Gastroesophageal sphincter (tissue), 3 donors: ENCODE measurements around the gene SLC39A3.

Experiments
- EP300 ChIP-seq: sonication (generic); formaldehyde crosslinking; IDR thresholded peaks from one replicate; pipeline ENCODE4 v1.6.1; 2017; ENCODE audit warnings: antibody characterized with exemption, mild to moderate bottlenecking
- POLR2A ChIP-seq, 2 donors: fragments of 450-650 bp; IDR thresholded peaks; one replicate each; pipeline ENCODE4 v1.6.1; 2017; ENCODE audit warnings: antibody characterized with exemption in 2 of 2, mild to moderate bottlenecking in 2 of 2, moderate library complexity in 1 of 2
- POLR2AphosphoS5 ChIP-seq: sonication (generic); formaldehyde crosslinking; IDR thresholded peaks from one replicate; pipeline ENCODE4 v1.6.1; 2017; ENCODE audit warnings: antibody characterized with exemption
- TF ChIP-seq, protein P1 (sequence below), 4 experiments: fragments of 200-600 bp in 2 of 4; fragments of 450-650 bp in 2 of 4; sonication (generic) in 1 of 4; IDR thresholded peaks; one replicate each; pipeline ENCODE4 v1.5.1; 2017 to 2019; ENCODE audit warnings: antibody characterized with exemption in 4 of 4, mild to moderate bottlenecking in 2 of 4, moderate library complexity in 2 of 4

DNA sequence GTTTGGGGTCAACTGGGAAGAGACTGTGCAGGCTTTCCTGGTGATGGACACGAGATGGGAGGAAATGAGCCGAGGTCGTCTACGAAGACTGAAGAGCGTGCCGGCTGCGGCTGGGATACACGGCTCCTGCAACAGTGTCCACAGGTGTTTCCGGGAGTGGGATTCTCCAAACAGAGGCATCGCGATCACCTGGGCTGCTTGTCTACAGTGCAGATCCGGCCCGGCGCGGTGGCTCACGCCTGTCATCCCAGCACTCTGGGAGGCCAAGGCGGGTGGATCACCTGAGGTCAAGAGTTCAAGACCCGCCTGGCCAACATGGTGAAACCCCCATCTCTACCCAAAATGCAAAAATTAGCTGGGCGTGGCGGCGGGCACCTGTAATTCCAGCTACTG lies 11.6 kb upstream of the SLC39A3 start:
- TF ChIP-seq, protein P1, sequence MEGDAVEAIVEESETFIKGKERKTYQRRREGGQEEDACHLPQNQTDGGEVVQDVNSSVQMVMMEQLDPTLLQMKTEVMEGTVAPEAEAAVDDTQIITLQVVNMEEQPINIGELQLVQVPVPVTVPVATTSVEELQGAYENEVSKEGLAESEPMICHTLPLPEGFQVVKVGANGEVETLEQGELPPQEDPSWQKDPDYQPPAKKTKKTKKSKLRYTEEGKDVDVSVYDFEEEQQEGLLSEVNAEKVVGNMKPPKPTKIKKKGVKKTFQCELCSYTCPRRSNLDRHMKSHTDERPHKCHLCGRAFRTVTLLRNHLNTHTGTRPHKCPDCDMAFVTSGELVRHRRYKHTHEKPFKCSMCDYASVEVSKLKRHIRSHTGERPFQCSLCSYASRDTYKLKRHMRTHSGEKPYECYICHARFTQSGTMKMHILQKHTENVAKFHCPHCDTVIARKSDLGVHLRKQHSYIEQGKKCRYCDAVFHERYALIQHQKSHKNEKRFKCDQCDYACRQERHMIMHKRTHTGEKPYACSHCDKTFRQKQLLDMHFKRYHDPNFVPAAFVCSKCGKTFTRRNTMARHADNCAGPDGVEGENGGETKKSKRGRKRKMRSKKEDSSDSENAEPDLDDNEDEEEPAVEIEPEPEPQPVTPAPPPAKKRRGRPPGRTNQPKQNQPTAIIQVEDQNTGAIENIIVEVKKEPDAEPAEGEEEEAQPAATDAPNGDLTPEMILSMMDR (IDR thresholded peaks at IDR 0.05) = no peak
- no peak for TF ChIP-seq POLR2A (IDR thresholded peaks at IDR 0.05)
- TF ChIP-seq POLR2AphosphoS5 = no peak
- no peak for TF ChIP-seq EP300
